Thyroid gland (tissue), 4 donors: ENCODE results near the gene TNFRSF25.
"Not testable (repeated sequence)": the region's sequence is repeated elsewhere in the genome, so short reads cannot be mapped to it uniquely, and the experiment has no call there.

Experiments
- CTCF ChIP-seq, 6 experiments: fragments of 200-600 bp in 3 of 6; fragments of 450-650 bp in 3 of 6; sonication (generic) in 3 of 6; IDR thresholded peaks; one replicate each; pipeline ENCODE4 v1.5.1; 2016 to 2019; ENCODE audit warnings: antibody characterized with exemption in 6 of 6, mild to moderate bottlenecking in 2 of 6, inconsistent platforms in 1 of 6, moderate library complexity in 1 of 6
- POLR2A ChIP-seq, 2 donors: fragments of 450-650 bp; IDR thresholded peaks; one replicate each; pipeline ENCODE4 v1.6.1; 2017; ENCODE audit warnings: antibody characterized with exemption in 2 of 2, mild to moderate bottlenecking in 2 of 2, moderate library complexity in 1 of 2

DNA sequence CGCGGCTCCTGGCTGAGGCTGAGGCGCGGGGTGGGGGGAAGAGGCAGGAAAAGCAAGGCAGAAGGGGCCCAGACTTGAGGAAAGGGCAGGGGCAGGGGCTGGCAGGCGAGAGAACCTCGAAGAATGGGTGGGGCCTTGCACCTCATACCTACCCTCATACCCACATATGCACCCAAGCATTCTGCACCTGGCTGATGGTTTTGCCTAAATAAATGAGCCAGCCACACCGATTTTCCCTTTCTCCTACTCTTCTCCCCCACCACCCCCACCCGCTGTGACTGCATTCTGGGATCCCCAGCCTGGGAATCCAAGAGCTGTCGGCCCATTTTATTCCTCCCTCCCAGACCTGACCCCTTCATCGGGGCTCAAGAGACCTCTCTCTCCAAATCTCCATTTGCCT is 15.5 kb downstream of the TNFRSF25 start:
- not testable (repeated sequence) for TF ChIP-seq CTCF, POLR2A (IDR thresholded peaks at IDR 0.05)
